ENCODE results near the gene LRIF1. TPM values are rescaled to one million over a fixed set of nuclear protein-coding genes. Genes with fewer than 3 reads are reported as not detected.
"Not testable (repeated sequence)": the region's sequence is repeated elsewhere in the genome, so short reads cannot be mapped to it uniquely, and the experiment has no call there.

Gene LRIF1, protein sequence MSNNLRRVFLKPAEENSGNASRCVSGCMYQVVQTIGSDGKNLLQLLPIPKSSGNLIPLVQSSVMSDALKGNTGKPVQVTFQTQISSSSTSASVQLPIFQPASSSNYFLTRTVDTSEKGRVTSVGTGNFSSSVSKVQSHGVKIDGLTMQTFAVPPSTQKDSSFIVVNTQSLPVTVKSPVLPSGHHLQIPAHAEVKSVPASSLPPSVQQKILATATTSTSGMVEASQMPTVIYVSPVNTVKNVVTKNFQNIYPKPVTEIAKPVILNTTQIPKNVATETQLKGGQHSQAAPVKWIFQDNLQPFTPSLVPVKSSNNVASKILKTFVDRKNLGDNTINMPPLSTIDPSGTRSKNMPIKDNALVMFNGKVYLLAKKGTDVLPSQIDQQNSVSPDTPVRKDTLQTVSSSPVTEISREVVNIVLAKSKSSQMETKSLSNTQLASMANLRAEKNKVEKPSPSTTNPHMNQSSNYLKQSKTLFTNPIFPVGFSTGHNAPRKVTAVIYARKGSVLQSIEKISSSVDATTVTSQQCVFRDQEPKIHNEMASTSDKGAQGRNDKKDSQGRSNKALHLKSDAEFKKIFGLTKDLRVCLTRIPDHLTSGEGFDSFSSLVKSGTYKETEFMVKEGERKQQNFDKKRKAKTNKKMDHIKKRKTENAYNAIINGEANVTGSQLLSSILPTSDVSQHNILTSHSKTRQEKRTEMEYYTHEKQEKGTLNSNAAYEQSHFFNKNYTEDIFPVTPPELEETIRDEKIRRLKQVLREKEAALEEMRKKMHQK
- total RNA-seq: 11.1 and 12.1 TPM in 2 replicates

DNA sequence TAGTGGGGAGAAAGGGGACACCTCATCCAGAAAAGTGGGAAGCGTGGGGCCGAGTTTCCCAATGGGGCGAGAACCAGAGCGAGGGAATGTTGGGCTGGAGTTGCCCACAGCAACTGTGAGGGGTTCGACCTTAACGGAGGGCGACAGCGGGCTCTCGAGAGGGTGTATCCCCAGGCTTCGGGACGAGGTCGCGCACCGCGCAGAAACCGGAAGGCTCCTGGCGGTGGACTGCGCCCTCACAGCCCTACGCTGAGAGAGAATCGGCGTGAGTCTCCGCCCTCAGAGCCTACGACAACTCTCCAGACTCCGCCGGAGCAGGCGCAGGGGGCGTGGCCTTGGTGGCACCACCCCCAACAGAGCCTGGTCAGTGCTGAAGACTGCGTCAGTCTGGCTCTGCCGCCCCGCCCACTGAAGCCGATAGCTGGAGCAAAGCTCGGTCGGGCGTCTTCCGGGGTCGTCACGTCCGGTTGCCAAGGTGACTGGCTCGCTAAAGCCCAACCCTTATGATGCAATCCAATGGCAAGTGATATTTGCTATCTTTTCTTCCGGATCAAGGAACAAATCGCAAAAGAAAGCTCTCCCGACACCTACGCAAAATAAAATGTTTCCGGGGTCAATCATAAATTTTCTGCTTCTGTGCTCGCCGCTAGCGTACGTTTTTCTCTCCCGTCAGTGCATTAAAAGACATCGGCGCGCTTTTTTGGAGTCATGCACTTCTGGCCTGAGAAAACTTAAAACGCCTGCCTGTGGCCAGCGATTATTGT, at the start of gene LRIF1:
TSS of gene LRIF1 (minus strand) at position 232 of the 764 bp plus-strand sequence. CDS start 234 bp downstream, outside the sequence.
- TF ChIP-seq, protein P1, sequence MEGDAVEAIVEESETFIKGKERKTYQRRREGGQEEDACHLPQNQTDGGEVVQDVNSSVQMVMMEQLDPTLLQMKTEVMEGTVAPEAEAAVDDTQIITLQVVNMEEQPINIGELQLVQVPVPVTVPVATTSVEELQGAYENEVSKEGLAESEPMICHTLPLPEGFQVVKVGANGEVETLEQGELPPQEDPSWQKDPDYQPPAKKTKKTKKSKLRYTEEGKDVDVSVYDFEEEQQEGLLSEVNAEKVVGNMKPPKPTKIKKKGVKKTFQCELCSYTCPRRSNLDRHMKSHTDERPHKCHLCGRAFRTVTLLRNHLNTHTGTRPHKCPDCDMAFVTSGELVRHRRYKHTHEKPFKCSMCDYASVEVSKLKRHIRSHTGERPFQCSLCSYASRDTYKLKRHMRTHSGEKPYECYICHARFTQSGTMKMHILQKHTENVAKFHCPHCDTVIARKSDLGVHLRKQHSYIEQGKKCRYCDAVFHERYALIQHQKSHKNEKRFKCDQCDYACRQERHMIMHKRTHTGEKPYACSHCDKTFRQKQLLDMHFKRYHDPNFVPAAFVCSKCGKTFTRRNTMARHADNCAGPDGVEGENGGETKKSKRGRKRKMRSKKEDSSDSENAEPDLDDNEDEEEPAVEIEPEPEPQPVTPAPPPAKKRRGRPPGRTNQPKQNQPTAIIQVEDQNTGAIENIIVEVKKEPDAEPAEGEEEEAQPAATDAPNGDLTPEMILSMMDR (conservative IDR thresholded peaks at IDR 0.05; ENCODE audit: low read depth, low read length): peak; percentile 24
- peak within 1 kb of the TSS; percentile 77 for H3K4me3 ChIP-seq (ENCODE audit: low read depth, low read length)
- DNase-seq (ENCODE audit: low read depth): peak; percentile 92

DNA sequence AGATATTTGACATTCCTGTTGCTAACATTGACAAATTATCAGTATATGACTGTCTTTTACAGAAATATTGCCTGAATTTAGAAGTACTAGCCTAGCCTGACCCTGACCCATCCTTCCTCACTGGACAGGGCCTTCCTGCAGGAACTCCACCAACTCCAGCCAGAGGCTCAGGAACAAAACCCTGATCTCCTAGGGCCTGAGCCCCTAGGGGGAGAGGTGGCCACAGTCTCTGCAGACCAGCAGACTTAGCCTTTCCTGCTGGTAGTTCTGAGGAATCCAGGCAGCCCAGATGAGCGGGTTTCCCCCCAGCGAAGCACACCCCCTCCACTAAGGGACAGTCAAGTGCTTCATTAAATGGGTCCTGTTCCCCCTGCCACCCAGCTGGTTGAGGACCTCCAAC, 44.3 kb upstream of the LRIF1 start:
- TF ChIP-seq, protein P1 (conservative IDR thresholded peaks at IDR 0.05; ENCODE audit: low read depth, low read length): no peak
- DNase-seq (ENCODE audit: low read depth): no peak
- no peak overlapping the region for H3K4me3 ChIP-seq (ENCODE audit: low read depth, low read length)

DNA sequence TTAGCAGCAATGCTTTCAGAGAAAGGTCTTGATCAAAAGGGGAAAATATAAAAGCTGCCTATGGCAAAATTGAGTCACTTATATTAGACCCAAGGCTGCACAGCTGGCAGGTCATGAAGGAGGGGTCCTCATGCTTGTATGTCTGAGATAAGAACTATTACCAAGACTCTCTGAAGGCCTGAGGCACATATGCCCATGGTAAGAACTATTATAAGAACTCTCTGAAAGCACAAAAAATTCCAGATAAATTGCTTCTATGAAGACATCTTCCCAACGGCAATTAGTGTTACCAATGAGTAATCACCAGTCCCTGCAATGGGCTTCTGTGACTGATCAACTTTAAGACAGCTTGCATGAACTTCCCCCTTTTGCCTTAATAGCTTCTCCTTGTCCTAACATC, 42.8 kb upstream of the LRIF1 start:
- TF ChIP-seq, protein P1 (conservative IDR thresholded peaks at IDR 0.05; ENCODE audit: low read depth, low read length): no peak
- no peak overlapping the region for H3K4me3 ChIP-seq (ENCODE audit: low read depth, low read length)
- no peak for DNase-seq (ENCODE audit: low read depth)

DNA sequence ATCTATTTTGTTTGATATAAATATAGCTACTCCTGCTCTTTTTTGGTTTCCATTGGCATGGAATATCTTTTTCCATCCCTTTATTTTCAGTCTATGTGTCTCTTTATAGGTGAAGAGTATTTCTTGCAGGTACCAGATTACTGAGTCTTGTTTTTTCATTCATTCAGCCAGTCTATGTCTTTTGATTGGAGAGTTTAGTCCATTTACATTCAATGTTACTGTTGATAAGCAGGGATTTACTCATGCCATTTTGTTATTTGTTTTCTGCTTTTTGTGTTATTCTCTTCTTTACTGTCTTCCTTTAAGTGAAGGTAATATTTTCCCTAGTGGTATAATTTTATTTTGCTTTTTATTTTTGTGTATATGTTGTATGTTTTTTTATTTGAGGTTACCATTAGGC, 35.9 kb upstream of the LRIF1 start:
- H3K4me3 ChIP-seq (ENCODE audit: low read depth, low read length): not testable (repeated sequence)

DNA sequence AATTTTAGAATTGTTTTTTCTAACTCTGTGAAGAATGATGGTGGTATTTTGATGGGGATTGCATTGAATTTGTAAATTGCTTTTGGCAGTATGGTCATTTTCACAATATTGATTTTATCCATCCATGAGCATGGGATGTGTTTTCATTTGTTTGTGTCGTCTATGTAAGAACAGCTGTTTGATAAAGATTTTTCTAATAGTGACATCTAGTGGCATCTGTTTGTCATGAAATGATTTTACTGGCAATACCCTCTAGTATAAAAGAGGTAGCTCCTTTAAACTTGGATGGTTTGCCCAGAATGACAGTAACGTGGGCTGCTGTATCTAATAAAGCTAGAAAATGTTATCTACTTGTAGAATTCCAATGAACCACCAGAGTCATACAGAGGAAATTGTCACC, 28.6 kb upstream of the LRIF1 start:
- DNase-seq (ENCODE audit: low read depth): peak; percentile 1
- H3K4me3 ChIP-seq (ENCODE audit: low read depth, low read length): not testable (repeated sequence)

More for the DNA sequence above, 35.9 kb upstream of the LRIF1 start:
- not testable (repeated sequence) for DNase-seq (ENCODE audit: low read depth)

DNA sequence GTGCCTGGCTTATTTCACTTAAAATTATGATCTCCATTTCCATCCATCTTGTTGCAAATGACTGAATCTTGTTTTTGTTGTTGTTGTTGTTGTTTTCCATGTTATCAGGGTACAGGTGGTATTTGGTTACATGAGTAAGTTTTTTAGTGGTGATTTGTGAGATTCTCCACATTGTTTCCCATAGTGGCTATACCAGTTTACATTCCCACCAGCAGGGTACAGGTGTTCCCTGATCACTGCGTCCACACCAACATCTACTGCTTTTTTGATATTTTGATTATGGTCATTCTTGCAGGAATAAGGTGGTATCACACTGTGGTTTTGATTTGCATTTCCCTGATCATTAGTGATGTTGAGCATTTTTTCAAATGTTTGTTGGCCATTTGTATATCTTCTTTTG, 27.6 kb upstream of the LRIF1 start:
- DNase-seq (ENCODE audit: low read depth); H3K4me3 ChIP-seq (ENCODE audit: low read depth, low read length): not testable (repeated sequence)

DNA sequence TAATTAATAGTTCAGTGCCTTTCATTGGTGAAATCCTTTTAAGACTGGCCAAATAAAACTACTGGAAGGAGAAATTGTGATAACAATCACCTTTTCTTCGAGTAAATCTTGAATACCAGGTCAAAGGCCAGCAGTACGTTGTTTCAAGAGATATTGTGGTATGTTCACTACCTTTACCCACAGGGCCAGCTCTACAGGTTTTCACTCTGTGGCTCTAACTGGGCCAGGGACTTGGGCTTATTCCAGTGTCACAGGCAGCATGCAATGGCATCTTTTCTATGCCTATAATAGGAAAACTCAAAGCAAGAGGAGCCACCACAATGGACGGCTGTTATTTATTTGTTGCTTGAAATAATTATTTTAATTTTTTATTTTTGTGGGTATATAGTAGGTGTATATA, 26.8 kb upstream of the LRIF1 start:
- no peak for DNase-seq (ENCODE audit: low read depth)
- TF ChIP-seq, protein P1 (conservative IDR thresholded peaks at IDR 0.05; ENCODE audit: low read depth, low read length): no peak

DNA sequence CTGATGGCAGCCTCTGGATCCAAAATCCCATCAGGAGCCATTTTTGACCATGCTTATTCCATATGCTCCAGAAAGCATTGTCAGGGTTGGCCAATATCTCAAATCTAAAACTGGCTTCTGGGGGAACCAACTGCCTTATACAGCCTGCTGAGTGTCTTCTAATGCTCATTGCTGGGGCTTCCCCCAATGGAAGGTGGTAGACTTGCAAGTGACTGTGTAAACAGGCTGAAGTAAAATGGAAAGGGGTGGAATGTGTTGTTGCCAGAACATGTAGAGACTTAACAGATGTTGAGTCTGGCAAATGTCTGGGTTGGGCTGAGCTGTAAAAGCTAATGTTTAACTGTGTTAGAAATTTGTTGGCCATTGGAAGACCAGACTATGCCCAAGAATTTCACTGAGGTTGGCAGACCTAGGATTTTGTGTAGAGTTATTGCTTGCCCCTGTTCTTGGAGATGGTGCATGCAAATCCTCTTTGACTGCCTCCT, 22.7 kb upstream of the LRIF1 start:
- DNase-seq (ENCODE audit: low read depth): no peak
- no peak overlapping the region for H3K4me3 ChIP-seq (ENCODE audit: low read depth, low read length)
- TF ChIP-seq, protein P1 (conservative IDR thresholded peaks at IDR 0.05; ENCODE audit: low read depth, low read length): no peak

More for the DNA sequence above, 26.8 kb upstream of the LRIF1 start:
- no peak overlapping the region for H3K4me3 ChIP-seq (ENCODE audit: low read depth, low read length)

Data from epithelial cell of proximal tubule (primary cell).